ENCODE measurements around the gene GRID2. TPM values are rescaled to one million over a fixed set of nuclear protein-coding genes. Genes with fewer than 3 reads are reported as not detected.

Gene GRID2
- total and polyA plus RNA-seq, 2 of the 13 experiments (the other 11 are each of a cell fraction or from before 2014, with no cell fraction given), result not detected

GRCh38 chr4:93645120-93645519 is 1341.4 kb downstream of the GRID2 start (continued):
- TF ChIP-seq FOXP4 (CRISPR knock-in tag; IDR thresholded peaks at IDR 0.05) (no peak), IKZF5 (CRISPR knock-in tag; IDR thresholded peaks at IDR 0.05) (no peak), HDAC1 (CRISPR knock-in tag; IDR thresholded peaks at IDR 0.05) (no peak), HNF4G (IDR thresholded peaks at IDR 0.05; ENCODE audit: borderline replicate concordance, low read depth, low read length) (no peak), HNF4G (CRISPR knock-in tag; IDR thresholded peaks at IDR 0.05; ENCODE audit: borderline replicate concordance, low read depth) (no peak), KDM5A (IDR thresholded peaks at IDR 0.05; ENCODE audit: borderline replicate concordance, low read length) (no peak)

GRCh38 chr4:93646233-93646930 is 1342.6 kb downstream of the GRID2 start:
- ATAC-seq (no peak), FAIRE-seq (no peak), DNase-seq (ENCODE audit: low spot score) (no peak)
- no TSS peak for BruUV-seq (replicated peaks)
- no peaks in the 10 kb centered on the region for H3K27me3 ChIP-seq (ENCODE audit: control insufficient read depth in 1 of 2, insufficient read depth in 2 of 2, low read length in 2 of 2)
- intact Hi-C loops (cut with micrococcal nuclease; ENCODE audit: unreplicated experiment), result no loop called here
- in situ Hi-C loops (cut with HindIII; ENCODE audit: extremely low pct_ligation_motif_present, low pct_unique_long_range_greater_than_20kb), result no loop called here
- H3K9me3 ChIP-seq (ENCODE audit: low read length), result no peaks in the 10 kb centered on the region
- H3K9ac ChIP-seq (ENCODE audit: insufficient read depth, low read depth, low read length), result no peak overlapping the region
- H3K4me3 ChIP-seq (replicated peaks in 1 of 3; ENCODE audit: insufficient read depth in 1 of 3, low read depth in 2 of 3, low read length in 3 of 3), result no peak overlapping the region
- no peaks in the 10 kb centered on the region for H4K20me1 ChIP-seq (ENCODE audit: insufficient read depth, low read length)
- no peaks in the 10 kb centered on the region for H3K4me1 ChIP-seq (ENCODE audit: insufficient read depth, low read length)
- POLR2A ChIA-PET, result no interaction called here
- TF ChIP-seq ZNF530 (CRISPR knock-in tag; IDR thresholded peaks at IDR 0.05; ENCODE audit: low read depth) (no peak), ZNF317 (CRISPR knock-in tag; IDR thresholded peaks at IDR 0.05) (no peak), ATRX (CRISPR knock-in tag; IDR thresholded peaks at IDR 0.05; ENCODE audit: borderline replicate concordance) (no peak), BORCS8-MEF2B (CRISPR knock-in tag; IDR thresholded peaks at IDR 0.05) (no peak), CSRNP2 (CRISPR knock-in tag; conservative IDR thresholded peaks at IDR 0.05; ENCODE audit: low read depth) (no peak), SOX5 (CRISPR knock-in tag; IDR thresholded peaks at IDR 0.05; ENCODE audit: borderline replicate concordance) (no peak), REPIN1 (CRISPR knock-in tag; IDR thresholded peaks at IDR 0.05; ENCODE audit: borderline replicate concordance, low read depth) (no peak), ZNF576 (CRISPR knock-in tag; IDR thresholded peaks at IDR 0.05) (no peak)
- H3K36me3 ChIP-seq (replicated peaks in 1 of 2; ENCODE audit: control insufficient read depth in 1 of 2, insufficient read depth in 2 of 2, low read length in 2 of 2), result no peaks in the 10 kb centered on the region
- H2AFZ ChIP-seq (ENCODE audit: low read length), result no peak overlapping the region
- CTCF ChIA-PET (ENCODE audit: low intra/inter-chr PET ratio, low total read pairs), result no interaction called here
- H3K79me2 ChIP-seq (ENCODE audit: insufficient read depth, low read length), result no peaks in the 10 kb centered on the region
- H3K27ac ChIP-seq (ENCODE audit: extremely low read length, insufficient read depth, low read length), result no peak overlapping the region
- no peak overlapping the region for H3K4me2 ChIP-seq (ENCODE audit: low read depth, low read length)

Data from HepG2 (cell line).